Right lobe of liver (tissue), 6 donors: ENCODE results near the gene CCDC198. TPM values are rescaled to one million over a fixed set of nuclear protein-coding genes. Genes with fewer than 3 reads are reported as not detected.

Source experiments
- ATAC-seq, 4 donors: fragments of 200-7000 bp; cut with Tn5 transposase; one replicate each; pipeline ENCODE4 v1.9.1; 2020; ENCODE audit warnings: mild to moderate bottlenecking in 4 of 4, moderate library complexity in 4 of 4
- DNase-seq, 3 donors: peaks; one replicate each; pipeline ENCODE4 v3.0.0-alpha.2; 2020
- H3K27ac ChIP-seq, 3 donors: fragments of 200-600 bp; one replicate each; pipeline ENCODE4 v1.8.0; 2022
- H3K27me3 ChIP-seq, 2 donors: fragments of 200-600 bp; one replicate each; pipeline ENCODE4 v1.8.0; 2022
- H3K36me3 ChIP-seq, 4 donors: fragments of 200-600 bp; sonication (generic) in 1 of 4; one replicate each; pipeline versions ENCODE4 v1.5.1 to v1.8.0; 2017 to 2022; ENCODE audit warnings: control low read depth in 1 of 4
- H3K4me1 ChIP-seq, 4 donors: fragments of 200-600 bp; sonication (generic) in 1 of 4; one replicate each; pipeline versions ENCODE4 v1.5.1 to v1.8.0; 2017 to 2022; ENCODE audit warnings: control low read depth in 1 of 4
- H3K4me3 ChIP-seq, 3 donors: fragments of 200-600 bp; one replicate each; pipeline ENCODE4 v1.8.0; 2022
- H3K9me3 ChIP-seq, 4 donors: fragments of 200-600 bp; sonication (generic) in 1 of 4; one replicate each; pipeline versions ENCODE4 v1.5.1 to v1.8.0; 2017 to 2022; ENCODE audit warnings: control low read depth in 1 of 4
- CTCF ChIP-seq, 4 donors: fragments of 200-600 bp in 3 of 4; fragments of 450-650 bp in 1 of 4; IDR thresholded peaks; one replicate each; pipeline versions ENCODE4 v1.5.1 to v1.8.0; 2016 to 2022; ENCODE audit warnings: antibody characterized with exemption in 4 of 4, mild to moderate bottlenecking in 2 of 4
- POLR2A ChIP-seq: fragments of 450-650 bp; IDR thresholded peaks from one replicate; pipeline ENCODE4 v1.6.1; 2017; ENCODE audit warnings: antibody characterized with exemption, mild to moderate bottlenecking
- WGBS: methylation state at CpG from one replicate; pipeline ENCODE4 v1.1.6; 2018; ENCODE audit warnings: low coverage, low lambda C conversion rate; ENCODE audit not compliant: insufficient coverage; ENCODE audit errors: missing lambda C conversion rate; 5-methylcytosine and 5-hydroxymethylcytosine counted together
- intact Hi-C, 2 donors: fragments of 100-400 bp; cut with DNase I; formaldehyde crosslinking; loops; one replicate each; pipeline versions ENCODE4 v1.11.2 to v1.14.1; 2022
- total RNA-seq, 6 experiments: library from RNA; depleted of rRNA in 2 of 6; stranded (reverse); fragments of >200 nt in 2 of 6; fragmentation: NEBNext Ultra II Directional in 3 of 6; extraction: Animal tissue kit (Norgen Biotek cat#: 25700) in 3 of 6; gene quantifications; one replicate each; pipeline versions ENCODE4 v1.1.0 to v1.2.4, GENCODE V29; 2016 to 2023
- donor health status: DM: no; HTN: yes; CAD: no.
- donor health status: DM: no; HTN: no; CAD: no.
- donor health status: DM: no; HTN: no; CAD: no.
- donor health status: DM: no; HTN: yes; CAD: no.
- donor health status: DM: no; HTN: yes; CAD: no.

The CCDC198 gene
- total RNA-seq, 6 experiments from 2014 or later = 23.2 to 56.6 (median 37.1) TPM

- peaks cover 0 to 2% (median 0%) of the 10 kb centered on the region in 4 donors for H3K9me3 ChIP-seq
- H3K27me3 ChIP-seq = no peaks in the 10 kb centered on the region
- intact Hi-C loops = no loop called here
- peaks cover 0 to 46% (median 6%) of the 10 kb centered on the region in 4 donors for H3K4me1 ChIP-seq
- DNase-seq (no peak), ATAC-seq (peak; percentile 33 to 74 (median 42))
- peak overlapping the region; percentile 30 to 71 (median 61) for H3K27ac ChIP-seq
- 18% methylated on average over 2 of the region's 2 CpGs for WGBS
- TF ChIP-seq CTCF (IDR thresholded peaks at IDR 0.05) (no peak), POLR2A (no peak)
- no peaks in the 10 kb centered on the region for H3K36me3 ChIP-seq
- peak overlapping the region; percentile 47 to 54 (median 49) for H3K4me3 ChIP-seq
Observed at GRCh38 chr14:57492859-57493258, 798 bp downstream of the CCDC198 start.

- 50% methylated on average over 1 of the region's 1 CpG for WGBS
- TF ChIP-seq CTCF (IDR thresholded peaks at IDR 0.05) (no peak), POLR2A (no peak)
Observed at GRCh38 chr14:57491640-57492039, 2.0 kb downstream of the CCDC198 start.

GRCh38 chr14:57487771-57488170 is 5.9 kb downstream of the CCDC198 start:
- no peak overlapping the region for H3K27ac ChIP-seq
- ATAC-seq (peak; percentile 34 to 89 (median 42)), DNase-seq (no peak)
- peaks cover 0 to 24% (median 2%) of the 10 kb centered on the region in 4 donors for H3K4me1 ChIP-seq
- peaks cover 0 to 2% (median 0%) of the 10 kb centered on the region in 4 donors for H3K9me3 ChIP-seq
- no peak for TF ChIP-seq POLR2A
- TF ChIP-seq CTCF (IDR thresholded peaks at IDR 0.05) = no peak
- peaks cover 0 to 2% (median under 1%) of the 10 kb centered on the region in 4 donors for H3K36me3 ChIP-seq
- WGBS = 28% methylated on average over 1 of the region's 1 CpG
- H3K4me3 ChIP-seq = no peak overlapping the region
- no peaks in the 10 kb centered on the region for H3K27me3 ChIP-seq
- intact Hi-C loops = loop anchor here in 1 of 2 donors (10.0 kb wide), 1 partner anchor 77 kb away; no protein-coding TSS in a partner anchor

More at GRCh38 chr14:57491640-57492039, 2.0 kb downstream of the CCDC198 start:
- Histone ChIP-seq H3K4me1 (peaks cover 0 to 51% (median 9%) of the 10 kb centered on the region in 4 donors), H3K27me3 (no peaks in the 10 kb centered on the region), H3K36me3 (no peaks in the 10 kb centered on the region), H3K27ac (peak overlapping the region in 1 of 3 donors; percentile 61), H3K4me3 (peak overlapping the region in 2 of 3 donors; percentile 49 to 54), H3K9me3 (peaks cover 0 to 2% (median 0%) of the 10 kb centered on the region in 4 donors)
- intact Hi-C loops = no loop called here
- ATAC-seq (no peak), DNase-seq (no peak)

- H3K4me1 ChIP-seq = peaks cover 0 to 15% (median 2%) of the 10 kb centered on the region in 4 donors
- no peak overlapping the region for H3K27ac ChIP-seq
- H3K27me3 ChIP-seq = no peaks in the 10 kb centered on the region
- DNase-seq (no peak), ATAC-seq (peak; percentile 83 to 90 (median 84))
- intact Hi-C loops = loop anchor here in 1 of 2 donors (10.0 kb wide), 1 partner anchor 78 kb away; no protein-coding TSS in a partner anchor
- peak; percentile 66 to 78 (median 68) for TF ChIP-seq CTCF (IDR thresholded peaks at IDR 0.05)
- no peak for TF ChIP-seq POLR2A
- no peak overlapping the region for H3K4me3 ChIP-seq
- H3K36me3 ChIP-seq = peaks cover 0 to 11% (median 3%) of the 10 kb centered on the region in 4 donors
- 16% methylated on average over 3 of the region's 3 CpGs for WGBS
- H3K9me3 ChIP-seq = peaks cover 0 to 2% (median 0%) of the 10 kb centered on the region in 4 donors
Observed at GRCh38 chr14:57486767-57487379, 6.8 kb downstream of the CCDC198 start.
